ENCODE results near the gene GATA5.
A peak's percentile ranks its signal among the peaks of the same experiment; 100 is the strongest.

GRCh38 chr20:62500237-62500864 is 24.6 kb upstream of the GATA5 start:
- TF ChIP-seq, protein P1, sequence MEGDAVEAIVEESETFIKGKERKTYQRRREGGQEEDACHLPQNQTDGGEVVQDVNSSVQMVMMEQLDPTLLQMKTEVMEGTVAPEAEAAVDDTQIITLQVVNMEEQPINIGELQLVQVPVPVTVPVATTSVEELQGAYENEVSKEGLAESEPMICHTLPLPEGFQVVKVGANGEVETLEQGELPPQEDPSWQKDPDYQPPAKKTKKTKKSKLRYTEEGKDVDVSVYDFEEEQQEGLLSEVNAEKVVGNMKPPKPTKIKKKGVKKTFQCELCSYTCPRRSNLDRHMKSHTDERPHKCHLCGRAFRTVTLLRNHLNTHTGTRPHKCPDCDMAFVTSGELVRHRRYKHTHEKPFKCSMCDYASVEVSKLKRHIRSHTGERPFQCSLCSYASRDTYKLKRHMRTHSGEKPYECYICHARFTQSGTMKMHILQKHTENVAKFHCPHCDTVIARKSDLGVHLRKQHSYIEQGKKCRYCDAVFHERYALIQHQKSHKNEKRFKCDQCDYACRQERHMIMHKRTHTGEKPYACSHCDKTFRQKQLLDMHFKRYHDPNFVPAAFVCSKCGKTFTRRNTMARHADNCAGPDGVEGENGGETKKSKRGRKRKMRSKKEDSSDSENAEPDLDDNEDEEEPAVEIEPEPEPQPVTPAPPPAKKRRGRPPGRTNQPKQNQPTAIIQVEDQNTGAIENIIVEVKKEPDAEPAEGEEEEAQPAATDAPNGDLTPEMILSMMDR (IDR thresholded peaks at IDR 0.05; ENCODE audit: insufficient read depth, low read length, poor library complexity, severe bottlenecking) = peak; percentile 74
- no peak for TF ChIP-seq EZH2phosphoT487 (conservative IDR thresholded peaks at IDR 0.05; ENCODE audit: low read length)

Data from SU-DHL-6 (cell line).